KMS-11 (cell line): Measurements from ENCODE around the gene OMA1.
"Not testable (repeated sequence)": the region's sequence is repeated elsewhere in the genome, so short reads cannot be mapped to it uniquely, and the experiment has no call there.

Experiments used
- H2AFZ ChIP-seq: fragments of 200-600 bp; sonication (generic); 2 replicates; pipeline ENCODE4 v1.6.1; 2016; ENCODE audit warnings: antibody characterized with exemption, mixed run types, low read depth
- H3K27ac ChIP-seq: fragments of 200-600 bp; sonication (generic); 2 replicates; pipeline ENCODE4 v1.6.1; 2016; ENCODE audit warnings: mild to moderate bottlenecking, mixed run types
- H3K27me3 ChIP-seq: fragments of 200-600 bp; sonication (generic); 2 replicates; pipeline ENCODE4 v1.6.1; 2017; ENCODE audit warnings: mild to moderate bottlenecking, low read depth, mixed run types, moderate library complexity; ENCODE audit not compliant: insufficient read depth
- H3K36me3 ChIP-seq: fragments of 200-600 bp; sonication (generic); 2 replicates; pipeline ENCODE4 v1.6.1; 2017; ENCODE audit warnings: mild to moderate bottlenecking, mixed run types; ENCODE audit not compliant: insufficient read depth
- H3K4me1 ChIP-seq: fragments of 200-600 bp; sonication (generic); 2 replicates; pipeline ENCODE4 v1.6.1; 2016; ENCODE audit warnings: mild to moderate bottlenecking, low read depth, mixed run types; ENCODE audit not compliant: poor library complexity, severe bottlenecking
- H3K4me2 ChIP-seq: fragments of 200-600 bp; sonication (generic); 2 replicates; pipeline ENCODE4 v1.7.0; 2016; ENCODE audit warnings: mild to moderate bottlenecking, mixed run types
- H3K4me3 ChIP-seq: fragments of 200-600 bp; sonication (generic); IDR thresholded peaks from 2 replicates; pipeline ENCODE4 v1.6.1; 2017; ENCODE audit warnings: low read depth, low read length, mixed read lengths; ENCODE audit not compliant: insufficient read depth
- H3K79me2 ChIP-seq: fragments of 200-600 bp; sonication (generic); 2 replicates; pipeline ENCODE4 v1.6.1; 2016; ENCODE audit warnings: low read depth, mixed run types; ENCODE audit not compliant: insufficient read depth
- H3K9ac ChIP-seq: fragments of 200-600 bp; sonication (generic); 2 replicates; pipeline ENCODE4 v1.6.1; 2016; ENCODE audit warnings: mild to moderate bottlenecking, mixed run types
- H4K20me1 ChIP-seq: fragments of 200-600 bp; sonication (generic); 2 replicates; pipeline ENCODE4 v1.6.1; 2016; ENCODE audit warnings: mild to moderate bottlenecking, mixed run types; ENCODE audit not compliant: insufficient read depth
- TF ChIP-seq, protein P1 (sequence below): fragments of 200-600 bp; sonication (generic); conservative IDR thresholded peaks from 2 replicates; pipeline ENCODE4 v1.6.1; 2017; ENCODE audit warnings: low read depth, mild to moderate bottlenecking, antibody characterized with exemption, low read length, moderate library complexity, mixed read lengths

Gene OMA1

GRCh38 chr1:58497499-58497898 lies 49.0 kb downstream of the OMA1 start:
- TF ChIP-seq, protein P1, sequence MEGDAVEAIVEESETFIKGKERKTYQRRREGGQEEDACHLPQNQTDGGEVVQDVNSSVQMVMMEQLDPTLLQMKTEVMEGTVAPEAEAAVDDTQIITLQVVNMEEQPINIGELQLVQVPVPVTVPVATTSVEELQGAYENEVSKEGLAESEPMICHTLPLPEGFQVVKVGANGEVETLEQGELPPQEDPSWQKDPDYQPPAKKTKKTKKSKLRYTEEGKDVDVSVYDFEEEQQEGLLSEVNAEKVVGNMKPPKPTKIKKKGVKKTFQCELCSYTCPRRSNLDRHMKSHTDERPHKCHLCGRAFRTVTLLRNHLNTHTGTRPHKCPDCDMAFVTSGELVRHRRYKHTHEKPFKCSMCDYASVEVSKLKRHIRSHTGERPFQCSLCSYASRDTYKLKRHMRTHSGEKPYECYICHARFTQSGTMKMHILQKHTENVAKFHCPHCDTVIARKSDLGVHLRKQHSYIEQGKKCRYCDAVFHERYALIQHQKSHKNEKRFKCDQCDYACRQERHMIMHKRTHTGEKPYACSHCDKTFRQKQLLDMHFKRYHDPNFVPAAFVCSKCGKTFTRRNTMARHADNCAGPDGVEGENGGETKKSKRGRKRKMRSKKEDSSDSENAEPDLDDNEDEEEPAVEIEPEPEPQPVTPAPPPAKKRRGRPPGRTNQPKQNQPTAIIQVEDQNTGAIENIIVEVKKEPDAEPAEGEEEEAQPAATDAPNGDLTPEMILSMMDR, result no peak
- H3K4me2 ChIP-seq, result no peak overlapping the region

DNA sequence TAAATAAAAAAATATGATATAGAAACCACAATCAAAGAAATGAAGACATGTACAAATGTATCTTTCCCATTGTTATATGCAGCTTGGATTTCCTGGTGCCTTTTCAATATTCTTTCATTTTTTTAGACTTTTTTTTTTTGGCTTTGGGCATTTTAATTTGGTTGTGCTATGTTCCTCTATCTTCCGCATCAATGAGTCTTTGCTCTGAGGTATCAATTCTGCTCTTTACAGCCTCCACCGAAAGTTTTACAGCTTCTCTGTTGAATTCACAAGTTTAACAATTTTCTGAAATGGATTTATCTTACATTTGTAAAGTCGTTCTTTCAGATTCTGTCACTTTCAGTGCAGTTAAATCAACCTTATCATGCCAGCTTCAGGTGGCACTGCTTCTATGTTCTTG lies 50.5 kb downstream of the OMA1 start:
- no peak overlapping the region for H3K27ac ChIP-seq
- no peaks in the 10 kb centered on the region for H3K36me3 ChIP-seq

More at GRCh38 chr1:58497499-58497898, 49.0 kb downstream of the OMA1 start:
- no peak overlapping the region for H3K4me3 ChIP-seq
- no peak overlapping the region for H2AFZ ChIP-seq
- no peaks in the 10 kb centered on the region for H3K27me3 ChIP-seq
- no peaks in the 10 kb centered on the region for H4K20me1 ChIP-seq
- no peaks in the 10 kb centered on the region for H3K36me3 ChIP-seq
- H3K4me1 ChIP-seq, result no peaks in the 10 kb centered on the region
- H3K27ac ChIP-seq, result no peak overlapping the region
- no peaks in the 10 kb centered on the region for H3K79me2 ChIP-seq
- H3K9ac ChIP-seq, result no peak overlapping the region

GRCh38 chr1:58488914-58489313 lies 57.6 kb downstream of the OMA1 start:
- not testable (repeated sequence) for H3K27ac ChIP-seq, H3K4me1 ChIP-seq, H3K36me3 ChIP-seq, H4K20me1 ChIP-seq, H3K79me2 ChIP-seq, H3K27me3 ChIP-seq, H3K9ac ChIP-seq, H3K4me3 ChIP-seq, H2AFZ ChIP-seq, H3K4me2 ChIP-seq

More for the DNA sequence above, 50.5 kb downstream of the OMA1 start:
- Histone ChIP-seq H2AFZ (no peak overlapping the region), H3K4me2 (no peak overlapping the region), H3K9ac (no peak overlapping the region), H3K27me3 (no peaks in the 10 kb centered on the region), H4K20me1 (no peaks in the 10 kb centered on the region), H3K4me1 (no peaks in the 10 kb centered on the region), H3K4me3 (no peak overlapping the region), H3K79me2 (no peaks in the 10 kb centered on the region)
- TF ChIP-seq, protein P1, result no peak

DNA sequence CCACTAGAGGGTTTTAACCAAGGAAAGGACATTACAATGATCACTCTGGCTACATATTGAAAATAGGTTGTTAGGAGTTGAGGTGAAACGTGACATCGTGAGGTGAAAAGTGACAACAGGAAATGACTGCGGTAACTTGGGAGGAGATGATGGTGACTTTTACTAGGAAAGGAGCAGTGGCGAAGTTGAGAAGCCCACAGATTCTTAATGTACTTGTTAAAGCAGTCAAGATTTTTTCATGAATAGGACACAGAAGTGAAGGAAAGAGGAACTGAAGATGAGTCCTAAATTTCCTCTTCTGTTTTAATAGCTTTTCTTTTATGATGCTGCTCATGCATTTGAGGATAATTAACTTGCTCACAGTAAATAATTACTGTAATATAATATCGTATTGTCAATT lies 59.5 kb downstream of the OMA1 start:
- no peaks in the 10 kb centered on the region for H3K79me2 ChIP-seq
- no peak overlapping the region for H3K9ac ChIP-seq
- H3K4me3 ChIP-seq, result no peak overlapping the region
- no peaks in the 10 kb centered on the region for H3K36me3 ChIP-seq
- no peaks in the 10 kb centered on the region for H4K20me1 ChIP-seq
- no peak overlapping the region for H2AFZ ChIP-seq
- no peak overlapping the region for H3K27ac ChIP-seq
- H3K4me2 ChIP-seq, result no peak overlapping the region
- TF ChIP-seq, protein P1, result no peak
- H3K27me3 ChIP-seq, result no peaks in the 10 kb centered on the region
- no peaks in the 10 kb centered on the region for H3K4me1 ChIP-seq

GRCh38 chr1:58481962-58482361 lies 64.6 kb downstream of the OMA1 start:
- Histone ChIP-seq H3K27ac (no peak overlapping the region), H3K27me3 (no peaks in the 10 kb centered on the region), H3K4me3 (no peak overlapping the region), H3K4me2 (no peak overlapping the region), H2AFZ (no peak overlapping the region), H3K4me1 (no peaks in the 10 kb centered on the region), H3K79me2 (no peaks in the 10 kb centered on the region), H4K20me1 (no peaks in the 10 kb centered on the region), H3K9ac (no peak overlapping the region), H3K36me3 (no peaks in the 10 kb centered on the region)
- TF ChIP-seq, protein P1, result no peak
